K562 (cell line): ENCODE results near the gene NRSN2. TPM values are rescaled to one million over a fixed set of nuclear protein-coding genes. Genes with fewer than 3 reads are reported as not detected.
A peak's percentile ranks its signal among the peaks of the same experiment; 100 is the strongest.

ENCODE experiments used
- CBFA2T3 ChIP-seq: fragments of 450-650 bp; IDR thresholded peaks from 2 replicates; pipeline ENCODE4 v1.6.1; 2017
- ETV6 ChIP-seq, 3 experiments: fragments of 150-350 bp in 1 of 3; sonication (generic) in 1 of 3; formaldehyde crosslinking in 1 of 3; IDR thresholded peaks; 2 replicates each; pipeline versions ENCODE4 v1.6.1 to v1.8.0; 2014 to 2022; ENCODE audit warnings: borderline replicate concordance in 2 of 3, low read depth in 2 of 3, antibody characterized with exemption in 1 of 3, low read length in 1 of 3, mild to moderate bottlenecking in 1 of 3, missing genetic modification reagents in 1 of 3
- MAFK ChIP-seq: IDR thresholded peaks from 2 replicates; pipeline ENCODE4 v1.6.1; 2011; ENCODE audit warnings: low read length, improper control_type of control experiment
- MEF2D ChIP-seq: conservative IDR thresholded peaks from 2 replicates; pipeline ENCODE4 v1.6.1; 2016; ENCODE audit warnings: low read depth, missing genetic modification characterization, missing compliant biosample characterization
- MTA3 ChIP-seq: fragments of 450-650 bp; formaldehyde crosslinking; IDR thresholded peaks from 2 replicates; pipeline ENCODE4 v1.6.1; 2017; ENCODE audit warnings: mild to moderate bottlenecking, borderline replicate concordance
- NBN ChIP-seq: fragments of 450-650 bp; IDR thresholded peaks from 2 replicates; pipeline ENCODE4 v1.6.1; 2016; ENCODE audit warnings: low read depth, mild to moderate bottlenecking
- NR1H2 ChIP-seq: sonication (generic); formaldehyde crosslinking; IDR thresholded peaks from 2 replicates; pipeline ENCODE4 v1.4.0; 2020; ENCODE audit warnings: mild to moderate bottlenecking, missing genetic modification reagents
- PHB2 ChIP-seq: fragments of 450-650 bp; IDR thresholded peaks from 2 replicates; pipeline ENCODE4 v1.6.1; 2017; ENCODE audit warnings: low read depth
- SMAD2 ChIP-seq: fragments of 150-350 bp; IDR thresholded peaks from 2 replicates; pipeline ENCODE4 v1.6.1; 2014; ENCODE audit warnings: low read depth, mild to moderate bottlenecking, low read length
- STAT5B ChIP-seq: fragments of 250-450 bp; sonication (Bioruptor Pico); IDR thresholded peaks from 2 replicates; pipeline ENCODE4 v1.8.0; 2021; ENCODE audit warnings: mild to moderate bottlenecking, inconsistent platforms
- TFAP4 ChIP-seq: sonication (generic); formaldehyde crosslinking; IDR thresholded peaks from 2 replicates; pipeline ENCODE4 v1.8.0; 2022; ENCODE audit warnings: missing genetic modification reagents, mild to moderate bottlenecking, moderate library complexity, borderline replicate concordance
- ZBTB40 ChIP-seq, 2 experiments: fragments of 450-650 bp in 1 of 2; sonication (generic) in 1 of 2; formaldehyde crosslinking in 1 of 2; IDR thresholded peaks; 2 replicates each; pipeline versions ENCODE4 v1.7.1 to v1.9.0; 2016 to 2022; ENCODE audit warnings: inconsistent platforms in 1 of 2, mild to moderate bottlenecking in 1 of 2, missing genetic modification reagents in 1 of 2
- ZNF77 ChIP-seq: fragments of 250-450 bp; sonication (Bioruptor Pico); IDR thresholded peaks from 2 replicates; pipeline ENCODE4 v1.5.0; 2020
- polyA plus RNA-seq, 8 experiments: library from polyadenylated mRNA; depleted of rRNA in 4 of 8; stranded (reverse) in 5 of 8; unstranded in 3 of 8; fragments of >200 nt; fragmentation: Nextera tagmentation in 2 of 8; fragmentation: Illumina TruSeq in 1 of 8; extraction: Ambion mirVana in 2 of 8; extraction: Trizol in 1 of 8; gene quantifications; 2 replicates each; pipeline versions ENCODE4 v1.2.1 to v1.2.3, GENCODE V29; 2011 to 2014; ENCODE audit warnings: inconsistent platforms in 1 of 8, missing spikeins in 1 of 8
- total RNA-seq, 7 experiments: library from RNA; depleted of rRNA in 6 of 7; stranded (reverse); fragments of >200 nt in 6 of 7; fragmentation: Illumina TruSeq in 2 of 7; extraction: Trizol in 2 of 7; gene quantifications; 2 replicates each; pipeline versions ENCODE4 v1.2.1 to v1.2.3, GENCODE V29; 2011 to 2021; ENCODE audit warnings: low replicate concordance in 1 of 7
- TF ChIP-seq, protein P1 (sequence below): sonication (generic); formaldehyde crosslinking; IDR thresholded peaks from 2 replicates; pipeline ENCODE4 v1.5.0; 2020; ENCODE audit warnings: missing genetic modification reagents

Gene NRSN2
- total and polyA plus RNA-seq, 9 of the 15 experiments (the other 6 are each of a cell fraction or from before 2014, with no cell fraction given), result 7.5 to 29.7 (median 11.1) TPM

DNA sequence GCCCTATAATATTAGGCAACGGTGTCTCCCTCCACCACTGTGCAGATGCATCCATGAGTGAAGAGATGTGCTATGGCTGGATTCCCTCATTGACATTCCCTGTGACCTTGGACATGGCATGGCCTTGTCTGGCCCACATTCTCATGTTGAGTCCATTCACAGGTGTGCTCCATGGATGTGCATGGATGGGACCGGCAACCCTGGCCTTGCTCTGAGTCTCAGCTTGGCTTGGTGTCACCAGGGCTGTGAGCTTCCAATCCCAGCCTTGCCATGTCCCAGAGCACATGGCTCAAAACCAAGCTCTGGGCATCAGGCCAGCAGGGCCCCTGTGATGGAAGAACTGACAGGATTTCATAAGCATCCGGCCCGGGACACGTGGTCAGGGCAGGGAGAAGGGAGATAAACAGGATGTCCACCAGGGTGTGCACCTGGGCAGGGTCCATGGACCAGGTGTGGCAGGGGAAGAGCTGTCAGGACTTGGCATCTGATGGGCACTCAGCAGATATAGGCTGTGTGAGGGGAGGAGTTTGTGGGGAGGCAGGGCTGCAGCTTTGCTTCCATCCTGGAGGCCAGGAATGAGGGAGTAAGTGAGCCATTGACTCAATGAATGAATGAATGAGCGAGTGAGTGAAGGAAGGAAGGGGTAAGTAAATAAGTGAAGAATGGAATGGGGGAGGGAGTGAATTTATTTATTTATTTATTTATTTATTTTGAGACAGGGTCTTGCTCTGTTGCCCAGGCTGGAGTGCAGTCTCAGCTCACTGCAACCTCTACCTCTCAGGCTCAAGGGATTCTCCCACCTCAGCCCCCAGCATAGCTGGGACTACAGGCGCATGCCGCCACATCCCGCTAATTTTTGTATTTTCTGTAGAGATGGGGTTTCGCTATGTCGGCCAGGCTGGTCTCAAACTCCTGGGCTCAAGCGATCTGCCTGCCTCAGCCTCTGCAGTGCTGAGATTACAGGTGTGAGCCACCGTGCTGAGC is 15.7 kb downstream of the NRSN2 start (continued):
- peak; percentile 55; the same call in 1 of the 2 replicates for TF ChIP-seq MTA3
- TF ChIP-seq ZBTB40 (IDR thresholded peaks at IDR 0.05), result no peak
- no peak for TF ChIP-seq ZBTB40 (CRISPR knock-in tag; IDR thresholded peaks at IDR 0.05)
- TF ChIP-seq PHB2, result no peak
- TF ChIP-seq NR1H2 (CRISPR knock-in tag), result no peak
- no peak for TF ChIP-seq STAT5B (CRISPR knock-in tag)
- no peak for TF ChIP-seq MAFK
- no peak for TF ChIP-seq NBN
- no peak for TF ChIP-seq SMAD2
- TF ChIP-seq, protein P1, sequence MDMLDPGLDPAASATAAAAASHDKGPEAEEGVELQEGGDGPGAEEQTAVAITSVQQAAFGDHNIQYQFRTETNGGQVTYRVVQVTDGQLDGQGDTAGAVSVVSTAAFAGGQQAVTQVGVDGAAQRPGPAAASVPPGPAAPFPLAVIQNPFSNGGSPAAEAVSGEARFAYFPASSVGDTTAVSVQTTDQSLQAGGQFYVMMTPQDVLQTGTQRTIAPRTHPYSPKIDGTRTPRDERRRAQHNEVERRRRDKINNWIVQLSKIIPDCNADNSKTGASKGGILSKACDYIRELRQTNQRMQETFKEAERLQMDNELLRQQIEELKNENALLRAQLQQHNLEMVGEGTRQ (CRISPR knock-in tag), result peak; percentile 82
- TF ChIP-seq MEF2D (tag), result peak; percentile 73; the same call in 1 of the 2 replicates
- no peak for TF ChIP-seq ETV6 (IDR thresholded peaks at IDR 0.05; ENCODE audit: borderline replicate concordance in 1 of 2, low read depth in 2 of 2, low read length in 1 of 2)
- no peak for TF ChIP-seq ETV6 (CRISPR knock-in tag; IDR thresholded peaks at IDR 0.05; ENCODE audit: borderline replicate concordance)
- peak; percentile 57 for TF ChIP-seq CBFA2T3
- peak; percentile 68; the same call in 1 of the 2 replicates for TF ChIP-seq TFAP4 (CRISPR knock-in tag)
- no peak for TF ChIP-seq ZNF77 (CRISPR knock-in tag)
